Erythroblast (primary cell): ENCODE measurements around the gene ABCA12.
A peak's percentile ranks its signal among the peaks of the same experiment; 100 is the strongest.

Experiments
- DNase-seq, 2 experiments: peaks; one replicate each; lab custom pipeline; 2025; lab: John Stamatoyannopoulos, UW
- GATA1 ChIP-seq: IDR thresholded peaks from 2 replicates; pipeline ENCODE4 v1.6.1; 2011; ENCODE audit warnings: low read depth, mild to moderate bottlenecking, control low read depth, low read length, moderate library complexity
- POLR2A ChIP-seq: IDR thresholded peaks from 2 replicates; pipeline ENCODE4 v1.6.1; 2011; ENCODE audit warnings: mild to moderate bottlenecking, low read length

The ABCA12 gene

GRCh38 chr2:215098875-215099274 lies 39.6 kb downstream of the ABCA12 start:
- TF ChIP-seq GATA1 (no peak), POLR2A (no peak)
- DNase-seq = no peak

DNA sequence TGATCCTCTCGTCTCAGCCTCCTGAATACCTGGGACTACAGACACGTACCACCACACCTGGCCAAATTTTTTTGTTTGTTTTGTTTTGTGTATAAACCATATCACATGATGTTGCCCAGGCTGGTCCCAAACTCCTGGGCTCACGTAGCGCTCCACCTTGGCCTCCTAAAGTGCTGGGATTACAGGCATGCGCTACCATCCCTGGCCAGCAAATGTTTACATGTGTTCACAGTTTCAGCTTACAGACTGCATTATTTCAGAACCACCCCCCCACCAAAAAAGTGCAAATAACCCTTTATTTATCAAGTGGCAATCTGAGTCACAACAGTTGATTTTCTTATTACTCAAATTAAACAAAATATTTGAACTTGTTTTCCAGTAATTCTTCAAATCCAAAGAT lies 54.3 kb downstream of the ABCA12 start:
- DNase-seq = no peak
- no peak for TF ChIP-seq GATA1
- no peak for TF ChIP-seq POLR2A

GRCh38 chr2:215083146-215083545 lies 55.3 kb downstream of the ABCA12 start:
- no peak for TF ChIP-seq POLR2A
- TF ChIP-seq GATA1 = no peak
- DNase-seq = no peak

DNA sequence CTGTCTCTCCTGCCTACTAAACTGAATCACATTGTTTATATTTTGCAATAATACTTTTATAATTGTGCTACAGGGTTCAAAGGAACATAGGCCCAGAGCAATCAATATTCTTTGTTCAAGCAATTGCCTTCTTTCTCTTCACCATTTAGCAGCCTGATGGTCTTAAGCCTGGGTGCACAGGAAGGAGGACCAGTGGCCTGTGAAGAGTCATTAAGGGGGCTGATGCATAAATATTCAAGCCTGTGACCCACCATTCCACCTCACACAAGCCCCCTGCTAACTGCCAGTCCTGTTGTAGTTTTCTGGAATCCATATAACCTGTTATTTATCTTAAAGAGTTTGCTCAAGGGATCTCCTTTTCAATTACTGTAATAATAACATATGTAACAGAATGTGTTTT lies 56.0 kb downstream of the ABCA12 start:
- TF ChIP-seq GATA1 (no peak), POLR2A (no peak)
- no peak for DNase-seq

DNA sequence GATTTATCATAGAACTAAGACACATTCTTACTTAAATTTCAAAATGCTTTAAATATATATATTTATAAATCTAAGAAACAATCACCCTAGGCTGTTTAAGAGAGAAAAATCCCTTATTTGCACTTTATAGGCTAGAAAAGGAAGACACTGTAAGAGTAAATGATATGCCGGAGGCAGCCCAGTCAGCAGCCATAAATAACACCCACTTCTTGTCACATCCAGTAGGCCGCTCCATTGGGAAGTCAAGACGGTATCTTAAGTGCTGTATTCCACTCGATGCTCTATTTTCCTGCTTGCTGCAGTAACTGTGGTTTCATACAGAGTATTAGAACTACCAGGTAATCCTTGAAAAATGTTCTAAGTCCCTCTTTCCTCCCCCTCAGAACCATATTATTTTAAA lies 57.9 kb downstream of the ABCA12 start:
- TF ChIP-seq GATA1 (no peak), POLR2A (no peak)
- DNase-seq = no peak

- DNase-seq = no peak
- no peak for TF ChIP-seq POLR2A
- TF ChIP-seq GATA1 = no peak
These were observed 66.8 kb downstream of the ABCA12 start for GRCh38 chr2:215071676-215072075.

DNA sequence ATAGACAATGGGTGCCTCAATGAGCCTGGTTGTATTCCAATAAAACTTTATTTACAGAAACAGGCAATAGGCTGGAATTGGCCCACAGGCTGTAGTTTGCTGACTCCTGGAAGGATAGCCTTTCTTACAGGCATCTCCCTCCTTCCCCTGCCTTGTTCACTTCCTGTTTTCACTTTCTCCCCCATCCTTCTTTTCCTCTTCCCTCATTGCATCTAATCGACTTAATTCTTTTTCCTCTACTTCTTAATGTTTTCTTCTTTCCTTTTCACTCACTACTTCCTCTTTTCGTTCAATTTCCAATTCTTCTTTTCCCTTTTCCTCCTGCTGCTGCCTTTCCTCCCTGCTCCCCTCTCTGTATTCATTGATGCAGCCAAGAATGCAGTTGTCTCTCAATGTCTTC lies 70.0 kb downstream of the ABCA12 start:
- no peak for DNase-seq
- no peak for TF ChIP-seq GATA1
- no peak for TF ChIP-seq POLR2A

- no peak for TF ChIP-seq POLR2A
- no peak for TF ChIP-seq GATA1
- DNase-seq = no peak
These were observed 72.3 kb downstream of the ABCA12 start for GRCh38 chr2:215066124-215066523.

GRCh38 chr2:215063526-215063925 lies 74.9 kb downstream of the ABCA12 start:
- no peak for TF ChIP-seq GATA1
- TF ChIP-seq POLR2A = no peak

GRCh38 chr2:215060861-215061536 lies 77.4 kb downstream of the ABCA12 start:
- DNase-seq = peak in 1 of 2 experiments; percentile 1
- TF ChIP-seq GATA1 (no peak), POLR2A (no peak)

More at GRCh38 chr2:215063526-215063925, 74.9 kb downstream of the ABCA12 start:
- DNase-seq = no peak

DNA sequence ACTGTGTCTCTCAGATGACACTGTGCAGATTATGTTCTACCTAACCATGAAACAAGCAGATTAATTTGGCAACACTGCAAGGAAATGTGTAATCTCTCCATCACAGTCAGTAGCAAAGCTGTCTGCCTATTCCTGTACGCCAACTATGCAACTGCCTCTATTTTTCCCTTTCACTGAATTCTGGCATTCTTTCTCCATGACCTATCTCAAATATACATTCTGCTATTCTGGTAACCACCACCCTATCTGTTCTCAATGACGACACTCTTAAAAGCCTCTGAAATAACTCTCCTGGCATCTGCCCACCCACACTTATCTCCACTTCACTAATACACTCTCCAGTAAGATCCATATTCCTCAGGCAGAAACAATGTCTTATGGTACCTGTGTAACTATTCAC lies 78.7 kb downstream of the ABCA12 start:
- no peak for TF ChIP-seq POLR2A
- no peak for TF ChIP-seq GATA1
- no peak for DNase-seq

- TF ChIP-seq GATA1 (no peak), POLR2A (no peak)
- no peak for DNase-seq
These were observed 82.5 kb downstream of the ABCA12 start for GRCh38 chr2:215055891-215056290.

GRCh38 chr2:215052810-215053209 lies 85.6 kb downstream of the ABCA12 start:
- TF ChIP-seq POLR2A (no peak), GATA1 (no peak)
- no peak for DNase-seq

DNA sequence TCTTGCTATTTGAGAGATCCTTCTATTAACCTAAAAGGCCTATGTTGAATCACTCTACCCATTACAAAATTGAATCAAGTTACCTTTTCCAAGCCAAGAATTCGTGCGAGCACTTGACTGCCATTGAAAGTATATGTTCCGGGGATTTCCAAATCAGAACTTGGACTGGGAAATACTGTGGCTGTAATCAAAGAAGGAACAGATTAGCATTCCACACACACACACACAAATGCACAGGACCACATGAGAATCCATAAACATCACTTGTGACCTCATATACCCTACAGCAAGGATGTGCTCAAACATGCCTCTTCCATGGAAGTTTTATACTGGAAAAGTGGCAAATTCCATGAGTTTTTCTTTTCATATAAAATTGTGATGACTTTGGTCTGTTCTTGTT lies 86.0 kb downstream of the ABCA12 start:
- no peak for DNase-seq

DNA sequence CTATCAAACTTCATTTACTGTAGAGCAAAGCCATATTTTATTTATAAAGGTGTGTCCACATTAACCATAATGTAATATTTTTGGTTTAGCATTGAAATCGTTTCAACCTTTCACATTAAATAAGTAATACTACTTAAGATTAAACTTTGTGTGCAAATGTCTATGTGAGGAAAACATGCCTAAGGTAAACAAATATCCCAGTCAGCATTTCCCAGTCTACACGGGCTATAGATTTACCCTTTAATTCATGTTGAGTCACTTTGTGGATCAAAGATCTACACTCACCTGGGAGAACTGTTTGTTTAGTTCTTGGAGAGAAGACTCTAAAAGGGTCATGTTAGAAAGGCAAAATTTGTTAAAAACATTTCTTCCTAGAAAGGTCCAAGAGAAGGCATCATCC lies 89.1 kb downstream of the ABCA12 start:
- DNase-seq = no peak
- TF ChIP-seq GATA1 (no peak), POLR2A (no peak)

More for the DNA sequence above, 86.0 kb downstream of the ABCA12 start:
- TF ChIP-seq GATA1 = no peak
